GM19438 (cell line): ENCODE results near the gene PITRM1.

Source experiments
- ATAC-seq: cut with Tn5 transposase; IDR thresholded peaks from one replicate; pipeline ENCODE4 v1.9.1; 2021; ENCODE audit warnings: low read depth; ENCODE audit not compliant: unreplicated experiment

The PITRM1 gene

GRCh38 chr10:3090388-3090787, 82.2 kb downstream of the PITRM1 start:
- ATAC-seq = no peak
